SU-DHL-6 (cell line): ENCODE measurements around the gene QPCTL.

Experiments
- H2AFZ ChIP-seq: fragments of 200-600 bp; sonication (generic); 2 replicates; pipeline ENCODE4 v1.6.1; 2014; ENCODE audit warnings: low read depth, mild to moderate bottlenecking, moderate library complexity, mixed read lengths, antibody characterized with exemption, low read length; ENCODE audit not compliant: severe bottlenecking
- H3F3A ChIP-seq: fragments of 200-600 bp; shearing (Covaris generic); 2 replicates; pipeline ENCODE4 v1.6.0; 2016; ENCODE audit warnings: antibody characterized with exemption, mild to moderate bottlenecking; ENCODE audit not compliant: insufficient read depth
- H3K27ac ChIP-seq: fragments of 200-600 bp; sonication (generic); 2 replicates; pipeline ENCODE4 v1.5.1; 2016; ENCODE audit warnings: low read depth, mild to moderate bottlenecking, low read length, moderate library complexity, mixed read lengths
- H3K27me3 ChIP-seq: fragments of 200-600 bp; sonication (generic), shearing (Covaris generic); 2 replicates; pipeline ENCODE4 v1.6.0; 2014; ENCODE audit warnings: mild to moderate bottlenecking, low read length
- H3K36me3 ChIP-seq: fragments of 200-600 bp; sonication (generic); 2 replicates; pipeline ENCODE4 v1.6.1; 2014; ENCODE audit warnings: mild to moderate bottlenecking, low read length, mixed read lengths
- H3K4me2 ChIP-seq: fragments of 300-600, 200-600 bp; shearing (Covaris generic), sonication (generic); 2 replicates; pipeline ENCODE4 v1.6.0; 2014; ENCODE audit warnings: low read length, low read depth, mild to moderate bottlenecking; ENCODE audit not compliant: poor library complexity, severe bottlenecking
- H3K4me3 ChIP-seq: fragments of 200-600 bp; sonication (generic); 2 replicates; pipeline ENCODE4 v1.5.1; 2014; ENCODE audit warnings: antibody characterized with exemption, low read length, mild to moderate bottlenecking, mixed read lengths; ENCODE audit not compliant: insufficient read depth, poor library complexity, severe bottlenecking
- H3K79me2 ChIP-seq: fragments of 200-600 bp; sonication (generic); 2 replicates; pipeline ENCODE4 v1.6.1; 2014; ENCODE audit warnings: mild to moderate bottlenecking, low read length, moderate library complexity; ENCODE audit not compliant: insufficient read depth
- H3K9ac ChIP-seq: fragments of 200-600 bp; sonication (generic); 2 replicates; pipeline ENCODE4 v1.7.0; 2014; ENCODE audit warnings: mild to moderate bottlenecking, low read length
- H3K9me2 ChIP-seq: fragments of 200-600 bp; sonication (generic); replicated peaks from 2 replicates; pipeline ENCODE4 v1.6.1; 2014; ENCODE audit warnings: low read length; ENCODE audit not compliant: insufficient read depth
- H3K9me3 ChIP-seq: fragments of 200-600 bp; sonication (generic); 2 replicates; pipeline ENCODE4 v1.6.1; 2014; ENCODE audit warnings: low read length, mixed read lengths; ENCODE audit not compliant: insufficient read depth
- H4K20me1 ChIP-seq: fragments of 200-600 bp; sonication (generic); 2 replicates; pipeline ENCODE4 v1.6.1; 2014; ENCODE audit warnings: low read depth, mild to moderate bottlenecking, antibody characterized with exemption, low read length, moderate library complexity, mixed read lengths
- CTCF ChIP-seq: fragments of 200-600 bp; sonication (generic); IDR thresholded peaks from one replicate; pipeline ENCODE4 v1.5.1; 2017; ENCODE audit warnings: antibody characterized with exemption, mild to moderate bottlenecking, low read length, moderate library complexity; ENCODE audit not compliant: insufficient read depth, poor library complexity, severe bottlenecking
- EZH2phosphoT487 ChIP-seq: fragments of 200-600 bp; sonication (generic), shearing (Covaris generic); conservative IDR thresholded peaks from 2 replicates; pipeline ENCODE4 v1.6.1; 2018; ENCODE audit warnings: mild to moderate bottlenecking, antibody characterized with exemption, low read length, moderate library complexity, mixed read lengths

The QPCTL gene

DNA sequence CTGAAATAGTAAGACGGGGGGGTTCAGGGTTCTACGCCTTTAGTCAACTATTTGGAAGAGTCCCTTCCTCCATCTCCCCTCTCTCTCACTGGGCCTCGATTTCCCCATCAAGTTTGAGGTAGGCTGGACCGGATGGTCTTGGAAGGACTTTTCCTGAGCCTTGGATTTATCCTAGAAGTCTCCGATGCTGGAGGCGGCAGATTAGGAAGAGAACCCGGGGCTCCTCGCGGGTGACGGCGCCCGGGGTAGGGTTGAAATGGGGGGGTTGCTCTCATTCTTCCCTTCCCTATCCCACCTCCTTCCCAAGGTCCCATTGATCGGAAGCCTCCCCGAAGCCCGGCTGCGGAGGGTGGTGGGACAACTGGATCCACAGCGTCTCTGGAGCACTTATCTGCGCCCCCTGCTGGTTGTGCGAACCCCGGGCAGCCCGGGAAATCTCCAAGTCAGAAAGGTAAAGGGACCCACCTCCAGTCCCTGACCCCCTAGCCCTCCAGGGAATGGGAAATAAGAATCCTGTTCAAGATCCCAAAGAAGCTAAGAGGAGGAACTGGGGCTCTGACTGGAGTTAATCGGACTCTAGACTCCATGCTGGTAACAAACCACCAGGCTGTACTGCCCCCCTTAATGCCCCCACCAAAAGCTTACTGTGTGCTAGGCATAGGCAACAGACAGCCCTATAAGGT is 781 bp downstream of the QPCTL start:
- Histone ChIP-seq H3K27ac (peak overlapping the region; percentile 80), H3K4me2 (peak overlapping the region; percentile 85), H3K36me3 (no peaks in the 10 kb centered on the region), H2AFZ (peak overlapping the region; percentile 28), H3K27me3 (no peaks in the 10 kb centered on the region), H3K4me3 (peak overlapping the region; percentile 97), H4K20me1 (no peaks in the 10 kb centered on the region), H3K9me2 (no peaks in the 10 kb centered on the region), H3F3A (no peaks in the 10 kb centered on the region), H3K9me3 (no peaks in the 10 kb centered on the region), H3K79me2 (peaks cover 30% of the 10 kb centered on the region), H3K9ac (peak overlapping the region; percentile 90)
- peak; percentile 99 for TF ChIP-seq CTCF
- no peak for TF ChIP-seq EZH2phosphoT487

- H3F3A ChIP-seq = peaks cover 21% of the 10 kb centered on the region
- H3K36me3 ChIP-seq = peaks cover 2% of the 10 kb centered on the region; the same call in 1 of the 2 replicates
- H3K9ac ChIP-seq = no peak overlapping the region
- no peaks in the 10 kb centered on the region for H4K20me1 ChIP-seq
- H3K9me2 ChIP-seq = no peaks in the 10 kb centered on the region
- no peak overlapping the region for H2AFZ ChIP-seq
- no peak overlapping the region for H3K27ac ChIP-seq
- H3K27me3 ChIP-seq = no peaks in the 10 kb centered on the region
- no peak overlapping the region for H3K4me2 ChIP-seq
- no peaks in the 10 kb centered on the region for H3K9me3 ChIP-seq
- no peaks in the 10 kb centered on the region for H3K79me2 ChIP-seq
- TF ChIP-seq CTCF (no peak), EZH2phosphoT487 (no peak)
- H3K4me3 ChIP-seq = no peak overlapping the region
Measured at GRCh38 chr19:45701676-45702075, 9.2 kb downstream of the QPCTL start.

DNA sequence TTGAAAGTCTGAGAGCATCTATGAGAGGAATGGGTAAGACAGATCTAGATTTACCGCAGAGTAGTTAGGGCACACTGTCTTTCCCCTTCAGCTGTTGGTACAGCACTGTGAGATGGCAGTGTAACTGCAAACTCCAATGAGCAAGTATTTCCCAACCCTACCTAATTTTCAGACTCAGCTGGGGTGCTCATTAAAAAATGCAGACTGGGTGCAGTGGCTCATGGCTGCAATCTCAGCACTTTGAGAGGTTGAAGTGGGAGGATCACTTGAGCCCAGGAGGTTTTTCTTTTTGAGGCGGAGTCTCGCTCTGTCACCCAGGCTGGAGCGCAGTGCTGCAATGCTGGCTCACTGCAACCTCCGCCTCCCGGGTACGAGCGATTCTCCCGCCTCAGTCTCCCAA is 12.6 kb downstream of the QPCTL start:
- Histone ChIP-seq H4K20me1 (no peaks in the 10 kb centered on the region), H3K4me3 (no peak overlapping the region), H3K27ac (no peak overlapping the region), H3K9me3 (no peaks in the 10 kb centered on the region), H2AFZ (no peak overlapping the region), H3K79me2 (no peaks in the 10 kb centered on the region), H3F3A (peaks cover 43% of the 10 kb centered on the region), H3K9me2 (no peaks in the 10 kb centered on the region), H3K9ac (no peak overlapping the region), H3K4me2 (no peak overlapping the region), H3K27me3 (no peaks in the 10 kb centered on the region), H3K36me3 (peaks cover 2% of the 10 kb centered on the region; the same call in 1 of the 2 replicates)
- TF ChIP-seq EZH2phosphoT487 (no peak), CTCF (no peak)
